ENCODE results near the gene SENP1.

SENP1 gene

DNA sequence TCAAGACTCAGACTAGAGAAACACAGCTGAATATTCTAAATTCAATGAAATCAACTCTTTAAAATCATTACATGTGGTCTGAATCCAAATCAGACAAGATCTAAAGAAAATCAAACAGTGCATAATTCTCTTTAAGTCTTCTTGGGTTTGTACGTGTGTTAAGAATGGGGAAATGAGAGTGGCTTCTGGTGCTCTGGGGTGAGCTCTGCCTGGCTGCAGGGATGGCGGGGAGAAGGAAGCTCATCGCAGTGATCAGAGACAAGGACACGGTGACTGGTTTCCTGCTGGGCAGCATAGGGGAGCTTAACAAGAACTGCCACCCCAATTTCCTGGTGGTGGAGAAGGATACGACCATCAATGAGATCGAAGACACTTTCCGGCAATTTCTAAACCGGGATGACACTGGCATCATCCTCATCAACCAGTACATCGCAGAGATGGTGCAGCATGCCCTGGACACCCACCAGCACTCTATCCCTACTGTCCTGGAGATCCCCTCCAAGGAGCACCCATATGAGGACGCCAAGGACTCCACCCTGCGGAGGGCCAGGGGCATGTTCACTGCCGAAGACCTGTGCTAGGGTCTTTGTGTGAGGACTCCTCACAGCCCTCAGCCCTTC lies 20.9 kb downstream of the SENP1 start:
- no peak overlapping the region for H3K27ac ChIP-seq
- TF ChIP-seq ZFX (IDR thresholded peaks at IDR 0.05), result no peak
- TF ChIP-seq, protein P1, sequence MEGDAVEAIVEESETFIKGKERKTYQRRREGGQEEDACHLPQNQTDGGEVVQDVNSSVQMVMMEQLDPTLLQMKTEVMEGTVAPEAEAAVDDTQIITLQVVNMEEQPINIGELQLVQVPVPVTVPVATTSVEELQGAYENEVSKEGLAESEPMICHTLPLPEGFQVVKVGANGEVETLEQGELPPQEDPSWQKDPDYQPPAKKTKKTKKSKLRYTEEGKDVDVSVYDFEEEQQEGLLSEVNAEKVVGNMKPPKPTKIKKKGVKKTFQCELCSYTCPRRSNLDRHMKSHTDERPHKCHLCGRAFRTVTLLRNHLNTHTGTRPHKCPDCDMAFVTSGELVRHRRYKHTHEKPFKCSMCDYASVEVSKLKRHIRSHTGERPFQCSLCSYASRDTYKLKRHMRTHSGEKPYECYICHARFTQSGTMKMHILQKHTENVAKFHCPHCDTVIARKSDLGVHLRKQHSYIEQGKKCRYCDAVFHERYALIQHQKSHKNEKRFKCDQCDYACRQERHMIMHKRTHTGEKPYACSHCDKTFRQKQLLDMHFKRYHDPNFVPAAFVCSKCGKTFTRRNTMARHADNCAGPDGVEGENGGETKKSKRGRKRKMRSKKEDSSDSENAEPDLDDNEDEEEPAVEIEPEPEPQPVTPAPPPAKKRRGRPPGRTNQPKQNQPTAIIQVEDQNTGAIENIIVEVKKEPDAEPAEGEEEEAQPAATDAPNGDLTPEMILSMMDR (conservative IDR thresholded peaks at IDR 0.05), result no peak

DNA sequence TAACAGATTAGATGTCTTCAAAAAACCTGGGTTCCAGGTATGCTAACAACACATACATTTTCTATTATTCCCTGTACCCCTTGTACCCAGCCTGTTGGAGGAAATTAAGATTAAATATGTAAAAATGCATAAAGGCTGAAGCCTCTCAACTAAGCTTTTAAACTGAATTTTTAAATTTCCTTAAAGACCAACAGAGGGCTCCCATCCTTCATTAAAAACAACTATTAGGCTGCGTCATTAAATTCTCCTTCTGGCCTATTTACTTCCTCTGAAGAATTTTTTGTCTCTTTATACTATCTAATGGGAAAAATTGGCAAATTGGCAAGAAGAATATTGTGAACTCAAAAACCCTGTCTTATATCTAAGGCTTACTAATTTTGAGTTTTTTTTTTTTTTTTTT lies 21.8 kb downstream of the SENP1 start:
- H3K27ac ChIP-seq, result no peak overlapping the region
- no peak for TF ChIP-seq ZFX (IDR thresholded peaks at IDR 0.05)
- TF ChIP-seq, protein P1 (conservative IDR thresholded peaks at IDR 0.05), result peak; percentile 42

DNA sequence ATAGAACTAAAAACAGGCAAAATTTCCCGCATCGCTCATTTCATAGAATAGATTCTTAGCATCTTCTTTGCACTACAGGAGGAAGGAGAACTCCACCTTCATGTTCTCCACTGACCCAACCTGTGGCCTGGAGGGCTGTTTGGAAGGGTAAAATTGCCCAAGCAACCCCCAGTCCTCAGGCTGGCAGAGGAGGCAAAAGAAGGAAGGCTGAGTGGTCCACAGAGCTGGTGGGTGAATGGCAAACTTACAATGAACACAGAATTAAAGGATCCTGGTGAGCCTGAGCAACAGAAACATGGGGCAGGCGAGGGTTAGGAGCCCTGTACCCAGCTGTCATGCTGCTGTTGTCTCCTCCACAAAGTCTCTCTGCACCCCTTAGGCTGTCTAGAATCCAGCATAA lies 25.1 kb downstream of the SENP1 start:
- H3K27ac ChIP-seq, result no peak overlapping the region
- TF ChIP-seq ZFX (IDR thresholded peaks at IDR 0.05), result no peak
- TF ChIP-seq, protein P1 (conservative IDR thresholded peaks at IDR 0.05), result no peak

DNA sequence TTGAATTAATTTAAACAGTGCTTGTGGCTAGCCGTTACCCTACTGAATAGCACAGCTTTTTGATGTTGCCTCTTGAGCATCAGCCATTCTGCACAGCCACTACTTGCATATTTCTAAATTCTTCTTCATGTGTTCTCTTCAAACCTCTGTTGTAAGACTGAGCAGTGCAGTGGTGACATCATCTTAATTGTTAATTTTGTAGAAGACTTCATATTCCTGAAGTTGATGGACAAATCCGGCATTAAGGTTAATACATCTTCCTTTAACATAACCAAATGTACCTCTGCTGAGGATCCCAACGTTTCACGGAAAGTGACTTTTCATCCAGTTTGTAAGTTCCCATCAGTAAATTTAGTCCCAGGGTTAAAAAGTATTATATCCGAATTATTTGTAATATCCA lies 25.6 kb downstream of the SENP1 start:
- TF ChIP-seq, protein P1 (conservative IDR thresholded peaks at IDR 0.05), result no peak
- TF ChIP-seq ZFX (IDR thresholded peaks at IDR 0.05), result no peak
- H3K27ac ChIP-seq, result no peak overlapping the region

DNA sequence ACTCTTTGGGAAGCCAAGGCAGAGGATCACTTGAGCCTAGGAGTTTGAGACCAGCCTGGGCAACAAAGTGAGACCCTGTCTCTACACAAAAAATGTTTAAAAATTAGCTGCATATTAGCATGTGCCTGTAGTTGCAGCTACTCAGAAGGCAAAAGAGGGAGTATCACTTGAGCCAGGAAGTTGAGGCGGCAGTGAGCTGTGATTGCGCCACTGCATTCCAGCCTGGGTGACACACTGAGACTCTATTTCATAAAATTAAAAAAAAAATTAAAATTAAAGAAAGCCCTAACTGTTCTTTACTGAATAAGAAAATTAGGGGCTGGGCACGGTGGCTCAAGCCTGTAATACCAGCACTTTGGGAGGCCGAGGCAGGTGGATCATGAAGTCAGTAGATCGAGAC lies 27.0 kb downstream of the SENP1 start:
- H3K27ac ChIP-seq, result no peak overlapping the region
- no peak for TF ChIP-seq ZFX (IDR thresholded peaks at IDR 0.05)
- TF ChIP-seq, protein P1 (conservative IDR thresholded peaks at IDR 0.05), result no peak

DNA sequence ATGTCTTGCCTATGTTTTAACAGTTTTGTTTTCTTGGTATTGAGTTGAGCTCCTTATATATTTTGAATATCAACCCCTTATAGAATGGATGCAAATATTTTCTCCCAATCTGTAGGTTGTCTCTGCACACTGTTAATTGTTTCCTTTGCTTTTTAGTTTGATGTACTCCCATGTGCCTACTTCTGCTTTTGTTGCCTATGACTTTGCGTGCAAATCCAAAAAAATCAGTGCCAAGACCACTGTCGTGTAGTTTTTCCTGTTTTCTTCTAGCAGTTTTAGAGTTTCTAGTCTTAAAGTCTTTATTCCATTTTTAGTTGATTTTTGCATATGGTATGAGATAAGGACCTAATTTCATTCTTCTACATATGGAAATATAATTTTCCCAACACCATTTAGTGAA lies 28.8 kb downstream of the SENP1 start:
- TF ChIP-seq, protein P1 (conservative IDR thresholded peaks at IDR 0.05), result no peak
- no peak for TF ChIP-seq ZFX (IDR thresholded peaks at IDR 0.05)
- no peak overlapping the region for H3K27ac ChIP-seq

DNA sequence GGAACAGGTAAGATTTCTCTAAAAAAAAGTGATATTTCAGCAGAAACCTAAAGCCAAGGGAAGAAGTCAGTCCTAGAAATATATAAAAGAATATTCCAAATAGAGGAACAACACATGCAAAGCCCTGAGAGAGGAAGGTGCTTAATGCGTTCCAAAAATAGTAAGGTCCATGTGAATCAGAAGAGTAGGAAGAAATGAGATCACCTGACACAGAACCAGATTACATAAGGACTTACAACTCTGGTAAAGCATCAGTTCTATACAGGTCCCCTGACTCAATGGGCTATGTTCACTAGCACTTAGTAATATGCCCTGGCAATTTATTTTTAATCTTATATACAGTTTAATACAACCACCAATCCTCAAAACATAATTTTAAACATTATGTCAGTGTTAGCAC lies 30.0 kb downstream of the SENP1 start:
- no peak overlapping the region for H3K27ac ChIP-seq
- TF ChIP-seq, protein P1 (conservative IDR thresholded peaks at IDR 0.05), result no peak
- no peak for TF ChIP-seq ZFX (IDR thresholded peaks at IDR 0.05)
